ENCODE results near the gene PPFIBP1.

Gene PPFIBP1

DNA sequence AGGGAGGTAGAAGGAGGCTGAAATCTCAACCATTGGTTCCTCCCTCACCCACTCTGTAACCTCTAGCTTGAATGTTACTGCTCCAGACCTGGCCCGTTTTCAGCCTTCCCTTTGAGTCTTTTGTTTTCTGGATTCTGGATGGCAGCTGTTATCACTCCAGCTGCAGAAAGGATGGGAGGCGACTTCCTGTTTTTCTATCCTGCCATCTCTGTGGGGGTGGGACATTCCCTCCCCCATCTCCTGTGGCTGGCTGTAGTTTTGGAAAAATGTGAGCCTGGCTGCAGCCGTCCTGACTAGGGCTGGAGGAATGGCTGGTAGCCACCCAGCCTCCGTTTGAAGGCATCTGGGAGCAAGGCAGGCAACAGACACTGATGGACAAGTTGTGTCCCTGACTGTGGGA is 2.9 kb upstream of the PPFIBP1 start:
- no peak overlapping the region for H3K4me3 ChIP-seq (ENCODE audit: low read depth, low read length, poor library complexity, severe bottlenecking)
- no peaks in the 10 kb centered on the region for H3K27me3 ChIP-seq (ENCODE audit: insufficient read depth, low read length)
- no peaks in the 10 kb centered on the region for H3K9me3 ChIP-seq (ENCODE audit: low read length)
- H3K79me2 ChIP-seq (ENCODE audit: insufficient read depth, low read length), result no peaks in the 10 kb centered on the region
- H2AFZ ChIP-seq (ENCODE audit: low read length), result no peak overlapping the region
- H3F3A ChIP-seq (ENCODE audit: insufficient read depth, low read length), result no peaks in the 10 kb centered on the region
- H3K27ac ChIP-seq (ENCODE audit: low read depth, low read length, poor library complexity, severe bottlenecking), result no peak overlapping the region
- H3K9ac ChIP-seq (ENCODE audit: low read length), result no peak overlapping the region
- H3K4me1 ChIP-seq (ENCODE audit: insufficient read depth, low read length, severe bottlenecking), result peaks cover 11% of the 10 kb centered on the region
- no peaks in the 10 kb centered on the region for H3K36me3 ChIP-seq (ENCODE audit: insufficient read depth, low read length)
- no peaks in the 10 kb centered on the region for H4K20me1 ChIP-seq (ENCODE audit: insufficient read depth, low read length)
- H3K9me2 ChIP-seq (ENCODE audit: low read depth, low read length), result no peaks in the 10 kb centered on the region
- TF ChIP-seq, protein P1, sequence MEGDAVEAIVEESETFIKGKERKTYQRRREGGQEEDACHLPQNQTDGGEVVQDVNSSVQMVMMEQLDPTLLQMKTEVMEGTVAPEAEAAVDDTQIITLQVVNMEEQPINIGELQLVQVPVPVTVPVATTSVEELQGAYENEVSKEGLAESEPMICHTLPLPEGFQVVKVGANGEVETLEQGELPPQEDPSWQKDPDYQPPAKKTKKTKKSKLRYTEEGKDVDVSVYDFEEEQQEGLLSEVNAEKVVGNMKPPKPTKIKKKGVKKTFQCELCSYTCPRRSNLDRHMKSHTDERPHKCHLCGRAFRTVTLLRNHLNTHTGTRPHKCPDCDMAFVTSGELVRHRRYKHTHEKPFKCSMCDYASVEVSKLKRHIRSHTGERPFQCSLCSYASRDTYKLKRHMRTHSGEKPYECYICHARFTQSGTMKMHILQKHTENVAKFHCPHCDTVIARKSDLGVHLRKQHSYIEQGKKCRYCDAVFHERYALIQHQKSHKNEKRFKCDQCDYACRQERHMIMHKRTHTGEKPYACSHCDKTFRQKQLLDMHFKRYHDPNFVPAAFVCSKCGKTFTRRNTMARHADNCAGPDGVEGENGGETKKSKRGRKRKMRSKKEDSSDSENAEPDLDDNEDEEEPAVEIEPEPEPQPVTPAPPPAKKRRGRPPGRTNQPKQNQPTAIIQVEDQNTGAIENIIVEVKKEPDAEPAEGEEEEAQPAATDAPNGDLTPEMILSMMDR (IDR thresholded peaks at IDR 0.05; ENCODE audit: low read length), result no peak
- no peak for TF ChIP-seq EZH2 (IDR thresholded peaks at IDR 0.05; ENCODE audit: borderline replicate concordance, low read length)
- no peak overlapping the region for H3K4me2 ChIP-seq (ENCODE audit: low read length)

DNA sequence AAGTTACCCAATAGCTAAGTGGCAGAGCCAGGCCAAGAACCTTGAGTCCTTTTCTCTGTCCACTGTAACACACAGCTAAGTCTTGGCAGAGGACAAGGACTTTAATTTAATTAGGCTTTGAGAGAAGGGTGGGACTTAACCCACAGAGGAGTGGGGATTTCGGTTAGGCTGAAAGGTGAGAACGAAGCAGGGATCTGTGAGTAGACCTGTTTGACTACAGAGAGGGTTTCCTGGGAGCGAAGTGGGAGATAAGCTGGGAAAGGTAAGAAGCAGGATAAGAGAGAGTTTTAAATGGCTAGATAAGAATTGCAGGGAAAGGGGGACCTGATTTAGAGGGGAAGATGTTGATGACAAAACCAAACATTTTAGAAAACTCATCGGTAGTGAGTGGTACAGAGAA is 2.0 kb upstream of the PPFIBP1 start:
- TF ChIP-seq EZH2 (IDR thresholded peaks at IDR 0.05; ENCODE audit: borderline replicate concordance, low read length), result no peak
- TF ChIP-seq, protein P1 (IDR thresholded peaks at IDR 0.05; ENCODE audit: low read length), result no peak

DNA sequence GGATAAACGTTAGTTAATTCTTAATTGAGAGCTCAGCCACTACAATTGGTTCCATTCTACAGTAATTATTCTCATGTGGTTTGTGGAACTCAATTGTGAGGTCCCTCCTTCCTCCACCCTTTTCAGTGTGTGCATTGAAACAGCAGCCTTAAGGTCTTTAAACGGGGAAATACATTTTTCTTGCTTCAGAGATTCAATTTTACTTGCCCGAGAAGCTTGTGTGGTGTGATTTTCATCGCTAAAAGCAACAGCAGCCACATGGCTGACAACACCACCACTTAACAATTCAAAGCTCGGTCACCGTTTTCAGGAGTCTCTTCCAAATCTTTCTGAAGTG is 733 bp upstream of the PPFIBP1 start:
- no peak for TF ChIP-seq EZH2 (IDR thresholded peaks at IDR 0.05; ENCODE audit: borderline replicate concordance, low read length)
- TF ChIP-seq, protein P1 (IDR thresholded peaks at IDR 0.05; ENCODE audit: low read length), result no peak
- H3K27me3 ChIP-seq (ENCODE audit: insufficient read depth, low read length), result no peaks in the 10 kb centered on the region
- no peaks in the 10 kb centered on the region for H3K9me2 ChIP-seq (ENCODE audit: low read depth, low read length)
- no peaks in the 10 kb centered on the region for H4K20me1 ChIP-seq (ENCODE audit: insufficient read depth, low read length)
- no peak overlapping the region for H3K27ac ChIP-seq (ENCODE audit: low read depth, low read length, poor library complexity, severe bottlenecking)
- no peaks in the 10 kb centered on the region for H3K36me3 ChIP-seq (ENCODE audit: insufficient read depth, low read length)
- no peaks in the 10 kb centered on the region for H3K9me3 ChIP-seq (ENCODE audit: low read length)
- H3F3A ChIP-seq (ENCODE audit: insufficient read depth, low read length), result no peaks in the 10 kb centered on the region
- no peaks in the 10 kb centered on the region for H3K79me2 ChIP-seq (ENCODE audit: insufficient read depth, low read length)
- H3K4me1 ChIP-seq (ENCODE audit: insufficient read depth, low read length, severe bottlenecking), result peaks cover 11% of the 10 kb centered on the region
- peak overlapping the region; percentile 79 for H3K4me2 ChIP-seq (ENCODE audit: low read length)
- H2AFZ ChIP-seq (ENCODE audit: low read length), result peak overlapping the region; percentile 42; the same call in 1 of the 2 replicates
- H3K9ac ChIP-seq (ENCODE audit: low read length), result peak overlapping the region; percentile 55
- peak overlapping the region; percentile 67 for H3K4me3 ChIP-seq (ENCODE audit: low read depth, low read length, poor library complexity, severe bottlenecking)

More for the DNA sequence above, 2.0 kb upstream of the PPFIBP1 start:
- no peak overlapping the region for H3K4me3 ChIP-seq (ENCODE audit: low read depth, low read length, poor library complexity, severe bottlenecking)
- no peak overlapping the region for H3K27ac ChIP-seq (ENCODE audit: low read depth, low read length, poor library complexity, severe bottlenecking)
- no peaks in the 10 kb centered on the region for H3K9me3 ChIP-seq (ENCODE audit: low read length)
- no peaks in the 10 kb centered on the region for H3K27me3 ChIP-seq (ENCODE audit: insufficient read depth, low read length)
- H3K79me2 ChIP-seq (ENCODE audit: insufficient read depth, low read length), result no peaks in the 10 kb centered on the region
- no peaks in the 10 kb centered on the region for H3K9me2 ChIP-seq (ENCODE audit: low read depth, low read length)
- H2AFZ ChIP-seq (ENCODE audit: low read length), result no peak overlapping the region
- no peaks in the 10 kb centered on the region for H3F3A ChIP-seq (ENCODE audit: insufficient read depth, low read length)
- no peaks in the 10 kb centered on the region for H4K20me1 ChIP-seq (ENCODE audit: insufficient read depth, low read length)
- peaks cover 11% of the 10 kb centered on the region for H3K4me1 ChIP-seq (ENCODE audit: insufficient read depth, low read length, severe bottlenecking)
- H3K4me2 ChIP-seq (ENCODE audit: low read length), result no peak overlapping the region
- H3K36me3 ChIP-seq (ENCODE audit: insufficient read depth, low read length), result no peaks in the 10 kb centered on the region
- no peak overlapping the region for H3K9ac ChIP-seq (ENCODE audit: low read length)

Measured in OCI-LY1 (cell line).